Activated B cell treated with CpG ODN at 0.5 μM for 24 hours (primary cell): ENCODE measurements around the gene TTC7B. TPM values are rescaled to one million over a fixed set of nuclear protein-coding genes. Genes with fewer than 3 reads are reported as not detected.

Experiments
- ATAC-seq: fragments of 200-7000 bp; cut with Tn5 transposase; one replicate; pipeline ENCODE4 v1.10.0; 2021; ENCODE audit warnings: low read depth, mild to moderate bottlenecking, moderate library complexity
- CTCF ChIA-PET: fragments of 350-600 bp; sonication (Branson Sonifier 250); formaldehyde crosslinking; loops from one replicate; lab custom pipeline; 2021; ENCODE audit warnings: antibody characterized with exemption; lab: Charles Lee
- POLR2A ChIA-PET: fragments of 350-600 bp; sonication (Branson Sonifier 250); formaldehyde crosslinking; loops from one replicate; lab custom pipeline; 2021; ENCODE audit warnings: antibody characterized with exemption; lab: Charles Lee
- DNase-seq: peaks from one replicate; pipeline ENCODE4 v3.0.0; 2022
- H3K27ac Mint-ChIP-seq: one replicate; pipeline ENCODE4 v1.8.0; 2020; ENCODE audit warnings: mixed read lengths
- H3K27me3 Mint-ChIP-seq: one replicate; pipeline ENCODE4 v1.8.0; 2021; ENCODE audit warnings: mixed read lengths
- H3K36me3 Mint-ChIP-seq: one replicate; pipeline ENCODE4 v1.8.0; 2021; ENCODE audit warnings: low read depth, mixed read lengths
- H3K4me1 Mint-ChIP-seq: one replicate; pipeline ENCODE4 v1.8.0; 2021; ENCODE audit warnings: mixed read lengths
- H3K4me3 Mint-ChIP-seq: one replicate; pipeline ENCODE4 v1.8.0; 2020; ENCODE audit warnings: mild to moderate bottlenecking, mixed read lengths
- H3K9me3 Mint-ChIP-seq: one replicate; pipeline ENCODE4 v1.8.0; 2020; ENCODE audit warnings: mixed read lengths
- CTCF ChIP-seq: fragments of 200-600 bp; IDR thresholded peaks from one replicate; pipeline ENCODE4 v1.8.0; 2022; ENCODE audit warnings: antibody characterized with exemption, mild to moderate bottlenecking
- intact Hi-C: fragments of 100-400 bp; cut with micrococcal nuclease; formaldehyde crosslinking; loops from one replicate; pipeline ENCODE4 v1.15.1; 2024
- total RNA-seq: library from RNA; stranded (reverse); gene quantifications from 2 replicates; pipeline ENCODE4 v1.2.3, GENCODE V29; 2022

Gene TTC7B
- total RNA-seq, 1 donor from 2014 or later: 1.9 TPM

- intact Hi-C loops: no loop called here
- Mint-ChIP-seq H3K4me3 (no peak overlapping the region), H3K4me1 (no peaks in the 10 kb centered on the region), H3K27me3 (no peaks in the 10 kb centered on the region), H3K27ac (no peak overlapping the region), H3K9me3 (no peaks in the 10 kb centered on the region), H3K36me3 (no peaks in the 10 kb centered on the region)
- no peak for ATAC-seq
- TF ChIP-seq CTCF: no peak
- DNase-seq: no peak
- ChIA-PET CTCF (no interaction called here), POLR2A (no interaction called here)
Observed at GRCh38 chr14:90571149-90571947, 244.9 kb downstream of the TTC7B start.

DNA sequence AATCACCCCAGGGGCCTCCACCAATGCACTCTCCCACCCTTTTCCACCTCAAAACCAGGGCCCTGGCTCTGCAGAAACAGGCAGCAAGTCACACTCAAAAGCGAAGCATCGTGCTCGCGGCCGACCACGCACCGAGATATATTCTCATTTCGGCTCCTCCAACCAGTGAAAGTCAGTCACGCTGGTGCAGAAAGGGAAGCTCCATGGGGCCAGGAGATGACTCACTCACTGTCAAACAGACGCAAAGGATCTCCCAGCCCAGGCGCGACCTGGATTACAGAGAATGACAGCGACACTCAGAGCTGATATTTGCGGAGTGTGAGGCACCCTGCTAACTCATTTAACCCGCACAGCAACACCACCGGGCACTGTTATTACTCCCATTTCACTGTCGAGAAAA, 245.8 kb downstream of the TTC7B start:
- no peaks in the 10 kb centered on the region for H3K4me1 Mint-ChIP-seq
- no peaks in the 10 kb centered on the region for H3K9me3 Mint-ChIP-seq
- CTCF ChIA-PET: no interaction called here
- TF ChIP-seq CTCF: no peak
- no peak overlapping the region for H3K4me3 Mint-ChIP-seq
- intact Hi-C loops: no loop called here
- no peak for ATAC-seq
- POLR2A ChIA-PET: no interaction called here
- no peak overlapping the region for H3K27ac Mint-ChIP-seq
- H3K27me3 Mint-ChIP-seq: no peaks in the 10 kb centered on the region
- no peak for DNase-seq
- no peaks in the 10 kb centered on the region for H3K36me3 Mint-ChIP-seq

- Mint-ChIP-seq H3K9me3 (no peaks in the 10 kb centered on the region), H3K27ac (no peak overlapping the region), H3K4me3 (no peak overlapping the region), H3K27me3 (no peaks in the 10 kb centered on the region), H3K36me3 (no peaks in the 10 kb centered on the region), H3K4me1 (no peaks in the 10 kb centered on the region)
- ChIA-PET POLR2A (no interaction called here), CTCF (no interaction called here)
- no peak for DNase-seq
- no peak for ATAC-seq
- TF ChIP-seq CTCF: no peak
- intact Hi-C loops: no loop called here
Observed at GRCh38 chr14:90569606-90570387, 246.4 kb downstream of the TTC7B start.

DNA sequence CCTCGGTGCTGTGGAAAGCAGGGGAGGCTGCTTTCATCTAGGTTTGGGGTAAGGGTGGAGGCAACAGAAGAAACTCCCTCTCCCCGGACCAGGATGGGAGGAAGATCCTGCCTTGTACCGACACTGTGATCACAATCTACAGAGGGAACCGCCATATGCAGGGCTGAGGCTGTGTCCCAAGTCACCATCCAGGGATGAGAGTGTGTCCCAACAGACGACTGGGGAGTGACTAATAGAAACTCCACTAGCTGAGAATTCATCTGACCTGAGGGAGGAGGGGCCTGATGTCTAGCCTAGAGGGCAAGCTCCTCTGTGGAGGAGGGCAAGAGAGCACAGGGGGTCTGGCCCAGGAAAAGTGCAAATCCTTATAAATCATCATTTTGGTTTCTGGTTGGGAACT, 247.0 kb downstream of the TTC7B start:
- ATAC-seq (no peak), DNase-seq (no peak)
- Mint-ChIP-seq H3K27me3 (no peaks in the 10 kb centered on the region), H3K4me1 (no peaks in the 10 kb centered on the region), H3K4me3 (no peak overlapping the region), H3K9me3 (no peaks in the 10 kb centered on the region), H3K36me3 (no peaks in the 10 kb centered on the region), H3K27ac (no peak overlapping the region)
- ChIA-PET POLR2A (no interaction called here), CTCF (no interaction called here)
- intact Hi-C loops: no loop called here
- no peak for TF ChIP-seq CTCF

GRCh38 chr14:90568405-90568804, 247.8 kb downstream of the TTC7B start:
- no peak for TF ChIP-seq CTCF
- Mint-ChIP-seq H3K27me3 (no peaks in the 10 kb centered on the region), H3K4me3 (no peak overlapping the region), H3K9me3 (no peaks in the 10 kb centered on the region), H3K27ac (no peak overlapping the region), H3K36me3 (no peaks in the 10 kb centered on the region), H3K4me1 (no peaks in the 10 kb centered on the region)
- ChIA-PET CTCF (no interaction called here), POLR2A (no interaction called here)
- DNase-seq (no peak), ATAC-seq (no peak)
- intact Hi-C loops: no loop called here
